Measurements from ENCODE around the gene SCN1B. TPM values are rescaled to one million over a fixed set of nuclear protein-coding genes. Genes with fewer than 3 reads are reported as not detected.

SCN1B gene
- total RNA-seq, 2 experiments from 2014 or later = 1.4 to 2.3 TPM

DNA sequence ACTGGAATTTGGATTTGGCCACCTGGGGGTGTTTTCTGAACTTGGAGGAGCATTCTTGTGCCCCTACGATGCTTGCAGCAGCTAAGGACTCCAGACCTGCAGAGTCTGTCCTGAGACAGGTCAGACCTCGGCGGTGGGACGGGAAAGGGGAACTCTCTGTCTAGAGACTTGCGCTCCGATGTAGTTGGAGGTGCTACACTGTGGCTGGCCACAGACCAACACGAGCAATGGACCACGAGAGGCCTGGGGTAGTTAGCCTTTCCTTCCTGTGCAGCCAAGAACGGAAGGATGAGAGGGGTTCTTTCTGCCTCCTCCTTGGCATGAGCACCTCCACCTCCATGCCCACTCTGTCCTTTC lies 36.0 kb upstream of the SCN1B start:
- ATAC-seq (ENCODE audit: poor library complexity) = no peak

GRCh38 chr19:34994643-34995541 lies 35.4 kb upstream of the SCN1B start:
- H3K4me1 Mint-ChIP-seq (ENCODE audit: low read depth) = peaks cover 75% of the 10 kb centered on the region
- CTCF ChIA-PET = interaction anchor here (0.9 kb wide), 1 partner anchor 49 kb away, joined by 3 read pairs; no protein-coding TSS in a partner anchor
- peaks cover 6% of the 10 kb centered on the region for H3K36me3 Mint-ChIP-seq (ENCODE audit: low read depth)
- peaks cover 61% of the 10 kb centered on the region for H3K4me1 ChIP-seq (ENCODE audit: insufficient read depth, low read length)
- POLR2A ChIA-PET = interaction anchor here (1.7 to 10.3 kb wide), 3 partner anchors 7 to 17 kb away, joined by 5 to 205 read pairs (median 15); no protein-coding TSS in a partner anchor
- H3K4me3 Mint-ChIP-seq = no peak overlapping the region
- ATAC-seq (ENCODE audit: poor library complexity) (no peak), DNase-seq (no peak)
- intact Hi-C loops (cut with DNase I, micrococcal nuclease) = loop anchor here in 1 of 2 experiments (5.0 kb wide), 1 partner anchor 212 kb away; no protein-coding TSS in a partner anchor
- H3K9me3 Mint-ChIP-seq = no peaks in the 10 kb centered on the region
- no peaks in the 10 kb centered on the region for H3K27me3 ChIP-seq (ENCODE audit: control insufficient read depth in 1 of 2, insufficient read depth in 2 of 2, low read length in 2 of 2)
- no peak for TF ChIP-seq CTCF (IDR thresholded peaks at IDR 0.05)
- peak overlapping the region; percentile 98 for H3K27ac Mint-ChIP-seq
- H3K27me3 Mint-ChIP-seq = no peaks in the 10 kb centered on the region
- no peak overlapping the region for H3K27ac ChIP-seq (ENCODE audit: low read depth in 1 of 2, low read length in 2 of 2)
- peaks cover 0 to 7% of the 10 kb centered on the region in 2 experiments for H3K9me3 ChIP-seq (ENCODE audit: control insufficient read depth in 1 of 2, insufficient read depth in 1 of 2, low read length in 2 of 2)
- H3K36me3 ChIP-seq (ENCODE audit: insufficient read depth, low read length) = no peaks in the 10 kb centered on the region
- H3K4me3 ChIP-seq (ENCODE audit: low read length) = no peak overlapping the region

More for the DNA sequence above, 36.0 kb upstream of the SCN1B start:
- H3K27me3 Mint-ChIP-seq = no peaks in the 10 kb centered on the region
- H3K9me3 Mint-ChIP-seq = no peaks in the 10 kb centered on the region
- peaks cover 54% of the 10 kb centered on the region for H3K4me1 ChIP-seq (ENCODE audit: insufficient read depth, low read length)
- peak overlapping the region; percentile 98 for H3K27ac Mint-ChIP-seq
- TF ChIP-seq CTCF (IDR thresholded peaks at IDR 0.05) = no peak
- H3K4me3 ChIP-seq (ENCODE audit: low read length) = no peak overlapping the region
- H3K9me3 ChIP-seq (ENCODE audit: control insufficient read depth in 1 of 2, insufficient read depth in 1 of 2, low read length in 2 of 2) = peaks cover 0 to 7% of the 10 kb centered on the region in 2 experiments
- DNase-seq = no peak
- POLR2A ChIA-PET = interaction anchor here (10.3 kb wide), 1 partner anchor 17 kb away, joined by 205 read pairs; no protein-coding TSS in a partner anchor
- no peak overlapping the region for H3K4me3 Mint-ChIP-seq
- peaks cover 6% of the 10 kb centered on the region for H3K36me3 Mint-ChIP-seq (ENCODE audit: low read depth)
- no peaks in the 10 kb centered on the region for H3K27me3 ChIP-seq (ENCODE audit: control insufficient read depth in 1 of 2, insufficient read depth in 2 of 2, low read length in 2 of 2)
- CTCF ChIA-PET = interaction anchor here (0.9 kb wide), 1 partner anchor 50 kb away, joined by 3 read pairs; no protein-coding TSS in a partner anchor
- intact Hi-C loops (cut with DNase I, micrococcal nuclease) = no loop called here
- peaks cover 74% of the 10 kb centered on the region for H3K4me1 Mint-ChIP-seq (ENCODE audit: low read depth)
- H3K27ac ChIP-seq (ENCODE audit: low read depth in 1 of 2, low read length in 2 of 2) = no peak overlapping the region
- H3K36me3 ChIP-seq (ENCODE audit: insufficient read depth, low read length) = no peaks in the 10 kb centered on the region

GRCh38 chr19:34995551-34995950 lies 34.7 kb upstream of the SCN1B start:
- Mint-ChIP-seq H3K27ac (peak overlapping the region; percentile 98), H3K4me3 (no peak overlapping the region), H3K9me3 (no peaks in the 10 kb centered on the region), H3K36me3 (ENCODE audit: low read depth) (peaks cover 6% of the 10 kb centered on the region), H3K27me3 (no peaks in the 10 kb centered on the region), H3K4me1 (ENCODE audit: low read depth) (peaks cover 68% of the 10 kb centered on the region)
- Histone ChIP-seq H3K9me3 (ENCODE audit: control insufficient read depth in 1 of 2, insufficient read depth in 1 of 2, low read length in 2 of 2) (peaks cover 0 to 7% of the 10 kb centered on the region in 2 experiments), H3K4me3 (ENCODE audit: low read length) (no peak overlapping the region), H3K27me3 (ENCODE audit: control insufficient read depth in 1 of 2, insufficient read depth in 2 of 2, low read length in 2 of 2) (no peaks in the 10 kb centered on the region), H3K36me3 (ENCODE audit: insufficient read depth, low read length) (no peaks in the 10 kb centered on the region), H3K27ac (ENCODE audit: low read depth in 1 of 2, low read length in 2 of 2) (no peak overlapping the region), H3K4me1 (ENCODE audit: insufficient read depth, low read length) (peaks cover 59% of the 10 kb centered on the region)
- no peak for TF ChIP-seq CTCF (IDR thresholded peaks at IDR 0.05)
- CTCF ChIA-PET = no interaction called here
- ATAC-seq (ENCODE audit: poor library complexity) (no peak), DNase-seq (no peak)
- intact Hi-C loops (cut with DNase I, micrococcal nuclease) = loop anchor here in 1 of 2 experiments (5.0 kb wide), 1 partner anchor 212 kb away; no protein-coding TSS in a partner anchor
- POLR2A ChIA-PET = interaction anchor here (1.7 to 10.3 kb wide), 3 partner anchors 8 to 16 kb away, joined by 5 to 205 read pairs (median 15); no protein-coding TSS in a partner anchor
